ENCODE measurements around the gene DNAH14. TPM values are rescaled to one million over a fixed set of nuclear protein-coding genes. Genes with fewer than 3 reads are reported as not detected.

Gene DNAH14
- total RNA-seq, 1 experiment from 2014 or later: not detected

DNA sequence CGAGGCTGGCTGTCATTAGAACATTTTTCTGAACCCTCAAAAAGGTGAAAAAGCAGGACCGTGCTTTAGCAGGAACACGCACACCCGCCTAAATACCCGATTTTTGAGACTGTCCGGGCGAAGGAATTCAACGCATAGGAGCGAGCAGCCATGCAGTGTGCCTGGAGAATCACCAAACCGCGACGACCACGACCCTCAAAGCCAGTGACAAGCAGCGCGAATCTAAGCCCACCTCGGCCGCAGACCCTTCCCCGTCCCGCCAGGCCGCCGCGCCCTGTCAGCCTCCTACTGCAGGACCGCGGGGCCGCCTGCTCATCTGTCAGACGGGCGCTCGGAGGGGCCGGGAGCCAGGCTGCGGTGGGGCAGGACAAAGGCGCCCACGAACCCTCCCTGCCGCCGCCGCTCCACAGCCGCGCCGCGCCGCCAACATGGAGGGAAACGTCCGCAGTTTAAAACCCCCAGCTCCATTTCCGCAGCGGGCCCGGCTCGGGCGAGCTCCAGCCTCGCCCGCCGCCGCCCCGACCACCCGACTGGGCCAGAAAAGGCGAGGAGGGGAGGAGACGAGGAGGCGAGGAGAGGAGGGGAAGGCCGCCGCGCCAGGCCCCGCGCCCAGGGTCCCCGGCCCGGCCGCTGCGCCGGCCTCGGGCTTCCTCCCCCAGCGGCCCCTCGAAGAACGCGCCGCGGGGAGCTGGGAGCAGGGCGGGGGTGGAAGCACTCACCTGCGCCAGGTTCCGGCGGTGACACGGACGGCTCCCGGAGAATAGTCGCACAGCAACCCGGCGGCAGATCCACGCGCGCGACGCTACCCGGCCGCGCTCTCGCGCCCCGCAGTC lies 498.0 kb downstream of the DNAH14 start, which contains the start of gene LBR:
Gene LBR, minus strand, starts transcription at position 804 of the 833 bp plus-strand sequence. CDS start 3,963 bp downstream, outside the sequence.
- peak; percentile 42 for DNase-seq (ENCODE audit: low read depth)

- DNase-seq (ENCODE audit: low read depth): peak; percentile 90
Observed at GRCh38 chr1:225428068-225428880, 498.8 kb downstream of the DNAH14 start.

DNA sequence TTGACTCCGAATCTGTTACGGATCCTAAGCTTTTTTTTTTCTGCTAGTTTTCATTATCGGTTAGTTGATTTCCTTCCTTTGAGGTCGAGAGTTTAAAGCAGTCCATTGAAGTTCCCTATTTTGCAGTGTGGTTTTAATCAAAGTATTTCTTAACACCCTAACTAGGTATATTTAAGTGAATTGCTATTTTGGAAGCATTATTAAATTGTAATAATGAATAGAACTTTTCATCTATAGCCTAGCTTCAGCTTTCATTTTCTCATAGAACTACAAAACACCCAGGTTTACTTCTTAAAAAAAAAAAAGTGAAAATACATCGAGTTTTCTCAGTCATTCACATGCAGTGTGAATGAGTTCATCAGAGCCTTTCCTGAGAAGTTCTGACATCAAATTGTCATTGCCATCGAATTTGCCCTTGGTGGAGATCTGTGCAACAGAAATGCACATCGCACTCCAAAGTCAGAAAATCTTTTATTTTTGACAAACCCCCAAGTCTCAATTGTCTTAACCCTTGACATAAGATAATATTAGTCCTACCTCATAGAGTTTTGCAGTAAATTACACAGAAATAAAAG lies 499.5 kb downstream of the DNAH14 start:
- no peak for DNase-seq (ENCODE audit: low read depth)

- DNase-seq (ENCODE audit: low read depth): no peak
Observed at GRCh38 chr1:225430301-225430700, 500.8 kb downstream of the DNAH14 start.

DNA sequence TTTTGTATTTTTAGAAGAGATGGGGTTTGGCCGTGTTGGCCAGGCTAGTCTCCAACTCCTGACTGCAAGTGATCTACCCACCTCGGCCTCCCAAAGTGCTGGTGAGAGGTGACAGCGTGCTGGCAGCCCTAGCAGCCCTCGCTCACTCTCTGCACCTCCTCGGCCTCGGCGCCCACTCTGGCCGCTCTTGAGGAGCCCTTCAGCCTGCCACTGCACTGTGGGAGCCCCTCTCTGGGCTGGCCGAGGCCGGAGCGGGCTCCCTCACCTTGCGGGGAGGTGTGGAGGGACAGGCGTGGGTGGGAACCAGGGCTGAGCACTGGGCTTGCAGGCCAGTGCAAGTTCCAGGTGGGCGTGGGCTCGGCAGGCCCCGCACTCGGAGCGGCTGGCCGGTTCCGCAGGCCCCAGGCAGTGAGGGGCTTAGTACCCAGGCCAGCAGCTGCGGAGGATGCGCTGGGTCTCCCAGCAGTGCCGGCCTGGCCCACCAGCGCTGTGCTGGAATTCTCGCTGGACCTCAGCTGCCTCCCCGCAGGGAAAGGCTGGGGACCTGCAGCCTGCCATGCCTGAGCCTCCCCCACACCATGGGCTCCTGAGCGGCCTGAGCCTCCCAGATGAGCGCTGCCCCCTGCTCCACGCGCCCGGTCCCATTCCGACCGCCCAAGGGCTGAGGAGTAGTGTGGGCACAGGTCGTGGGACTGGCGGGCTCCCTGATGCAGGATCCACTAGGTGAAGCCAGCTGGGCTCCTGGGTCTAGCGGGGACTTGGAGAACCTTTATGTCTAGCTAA lies 501.8 kb downstream of the DNAH14 start:
- DNase-seq (ENCODE audit: low read depth): no peak

DNA sequence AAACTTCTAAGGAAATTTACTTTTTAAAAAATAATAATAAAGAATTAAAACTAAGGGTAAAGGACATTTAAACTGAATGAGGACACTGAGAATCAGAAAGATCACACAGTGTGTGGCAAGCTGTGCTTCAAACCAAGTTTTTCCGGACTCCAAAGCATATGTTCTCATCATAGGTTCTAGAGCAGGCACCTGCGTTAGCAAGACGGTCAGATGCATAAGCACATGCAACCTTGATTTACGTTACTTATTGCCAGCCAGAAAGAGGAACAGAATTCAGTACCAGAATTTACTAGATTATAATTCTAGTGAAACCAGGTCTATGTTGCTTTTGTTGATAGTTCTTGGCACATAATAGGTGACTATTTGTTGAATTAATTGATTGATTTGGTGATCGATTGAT lies 504.6 kb downstream of the DNAH14 start:
- DNase-seq (ENCODE audit: low read depth): no peak

- DNase-seq (ENCODE audit: low read depth): no peak
Observed at GRCh38 chr1:225435076-225435475, 505.6 kb downstream of the DNAH14 start.

DNA sequence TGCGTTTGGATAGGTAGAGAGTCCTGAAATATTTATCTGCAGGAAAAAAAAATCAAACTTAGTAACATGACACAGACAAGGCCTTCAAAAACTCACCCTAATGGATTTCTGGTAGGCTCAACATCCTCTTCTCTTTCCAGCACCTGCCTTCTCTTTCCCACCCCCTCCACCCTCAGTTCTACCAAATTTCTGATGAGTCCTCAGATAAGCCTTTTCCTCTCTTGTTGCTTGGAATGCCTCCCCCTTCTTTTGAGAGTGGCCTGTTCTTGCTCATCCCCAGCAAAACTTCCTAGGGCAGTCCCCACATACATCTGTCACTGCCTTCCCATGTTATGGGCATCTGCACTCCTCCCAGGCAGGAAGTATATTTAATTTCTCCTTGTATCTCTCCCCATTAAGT lies 506.0 kb downstream of the DNAH14 start:
- no peak for DNase-seq (ENCODE audit: low read depth)

GRCh38 chr1:225435957-225436392 lies 506.5 kb downstream of the DNAH14 start:
- no peak for DNase-seq (ENCODE audit: low read depth)

DNA sequence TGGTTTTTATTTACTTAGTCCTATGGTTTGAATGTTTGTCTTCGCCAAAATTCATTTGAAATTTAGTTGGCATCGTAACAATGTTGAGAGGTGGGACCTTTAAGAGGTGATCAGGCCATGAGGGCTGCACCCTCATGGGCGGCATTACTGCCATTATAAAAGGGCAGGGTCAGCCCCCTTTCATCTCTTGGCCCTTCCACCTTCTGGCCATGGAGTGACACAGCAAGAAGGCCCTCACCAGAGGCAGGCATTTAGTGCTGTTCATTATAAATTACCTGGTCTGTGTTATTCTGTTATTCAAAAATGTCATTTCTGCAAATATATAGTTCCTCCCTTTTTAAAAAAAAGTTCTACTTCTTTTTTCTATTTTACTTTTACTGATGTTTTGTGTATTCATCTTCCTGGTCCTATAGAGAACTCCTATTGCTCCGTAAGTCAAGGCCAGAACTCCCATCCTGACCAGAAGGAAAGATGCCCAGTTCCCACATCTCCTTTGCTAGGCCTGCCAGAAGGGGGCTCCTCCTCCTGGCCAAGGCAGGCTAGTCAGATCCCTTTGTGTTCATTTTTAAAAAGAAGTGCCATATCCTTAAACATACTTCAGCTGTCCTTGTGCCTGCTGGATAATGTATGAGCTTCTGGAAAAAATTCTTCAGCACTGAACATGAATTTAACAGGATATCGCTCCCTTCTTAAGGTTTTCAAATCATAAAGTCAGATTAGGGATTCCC lies 508.4 kb downstream of the DNAH14 start:
- no peak for DNase-seq (ENCODE audit: low read depth)

- no peak for DNase-seq (ENCODE audit: low read depth)
Observed at GRCh38 chr1:225440380-225441221, 511.1 kb downstream of the DNAH14 start.

GRCh38 chr1:225441314-225442122 lies 512.0 kb downstream of the DNAH14 start:
- no peak for DNase-seq (ENCODE audit: low read depth)

GRCh38 chr1:225442123-225442505 lies 512.6 kb downstream of the DNAH14 start:
- DNase-seq (ENCODE audit: low read depth): no peak

- DNase-seq (ENCODE audit: low read depth): peak; percentile 73
Observed at GRCh38 chr1:225445639-225446594, 516.4 kb downstream of the DNAH14 start.

GRCh38 chr1:225446595-225446960 lies 517.1 kb downstream of the DNAH14 start:
- no peak for DNase-seq (ENCODE audit: low read depth)

GRCh38 chr1:225446981-225447615 lies 517.6 kb downstream of the DNAH14 start:
- no peak for DNase-seq (ENCODE audit: low read depth)

- peak; percentile 50 for DNase-seq (ENCODE audit: low read depth)
Observed at GRCh38 chr1:225447650-225448089, 518.2 kb downstream of the DNAH14 start.

Data from M059J (cell line).